Kidney (tissue), 14 donors: ENCODE data around the gene PTPRM. TPM values are rescaled to one million over a fixed set of nuclear protein-coding genes. Genes with fewer than 3 reads are reported as not detected.

ENCODE experiments used
- DNase-seq, 5 donors: peaks; one replicate each; pipeline ENCODE4 v3.0.0-alpha.2; 2013 to 2020
- FAIRE-seq: peaks from 2 replicates; lab custom pipeline; 2012; peaks lifted over from hg19 to GRCh38; lab: Jason Lieb, UNC
- H3K27ac ChIP-seq, 2 donors: one replicate each; pipeline ENCODE4 v1.7.0; 2013; ENCODE audit warnings: low read depth in 2 of 2, low read length in 2 of 2, inconsistent platforms in 1 of 2
- H3K27me3 ChIP-seq: one replicate; pipeline ENCODE4 v1.7.1; 2013; ENCODE audit warnings: low read length, inconsistent platforms; ENCODE audit not compliant: control insufficient read depth, insufficient read depth
- H3K36me3 ChIP-seq, 3 donors: one replicate each; pipeline versions ENCODE4 v1.7.0 to v1.7.1; 2013; ENCODE audit warnings: low read length in 3 of 3, control low read depth in 1 of 3, inconsistent platforms in 1 of 3; ENCODE audit not compliant: insufficient read depth in 3 of 3, control insufficient read depth in 2 of 3
- H3K4me1 ChIP-seq, 3 donors: one replicate each; pipeline versions ENCODE4 v1.7.0 to v1.7.1; 2013; ENCODE audit warnings: low read length in 3 of 3, inconsistent platforms in 1 of 3, low read depth in 1 of 3; ENCODE audit not compliant: control insufficient read depth in 2 of 3, insufficient read depth in 2 of 3
- H3K4me3 ChIP-seq, 3 donors: one replicate each; pipeline versions ENCODE4 v1.7.0 to v1.8.1; 2013; ENCODE audit warnings: low read length in 3 of 3, control low read depth in 1 of 3, inconsistent platforms in 1 of 3
- H3K9ac ChIP-seq, 3 donors: one replicate each; pipeline versions ENCODE4 v1.7.0 to v1.7.1; 2013; ENCODE audit warnings: low read length in 3 of 3, control low read depth in 1 of 3, inconsistent platforms in 1 of 3
- H3K9me3 ChIP-seq, 3 donors: one replicate each; pipeline versions ENCODE4 v1.7.0 to v1.7.1; 2013; ENCODE audit warnings: low read length in 3 of 3, control low read depth in 1 of 3, inconsistent platforms in 1 of 3; ENCODE audit not compliant: control insufficient read depth in 2 of 3, insufficient read depth in 1 of 3
- CTCF ChIP-seq: IDR thresholded peaks from 3 replicates; pipeline ENCODE4 v1.5.1; 2012; ENCODE audit warnings: mild to moderate bottlenecking, moderate library complexity, borderline replicate concordance; ENCODE audit not compliant: insufficient read depth; ENCODE audit errors: extremely low read depth
- intact Hi-C: fragments of 100-400 bp; cut with DNase I; formaldehyde crosslinking; loops from one replicate; pipeline ENCODE4 v1.11.1; 2022
- polyA plus RNA-seq: library from polyadenylated mRNA; stranded (reverse); fragments of 350-450 nt; fragmentation: Illumina TruSeq; extraction: RNeasy Lipid Tissue Mini Kit (QIAGEN cat#74804); gene quantifications from one replicate; pipeline ENCODE4 v1.2.3, GENCODE V29; 2014; ENCODE audit warnings: low read depth, low replicate concordance; ENCODE audit not compliant: insufficient read depth
- total RNA-seq: library from RNA; stranded (reverse); fragmentation: NEBNext Ultra II Directional; extraction: Animal tissue kit (Norgen Biotek cat#: 25700); gene quantifications from one replicate; pipeline ENCODE4 v1.2.1, GENCODE V29; 2021
- donor health status: control.
- donor health status: control.
- donor health status: control.
- donor health status: control.
- donor health status: control.
- donor health status: DM: yes; HTN: yes; CAD: no.
- donor health status: Normal renal cell carcinoma (clear cell type).

Gene PTPRM
- total and polyA plus RNA-seq, 2 donors from 2014 or later: 52.4 to 98.9 TPM

GRCh38 chr18:7608781-7609201 is 41.7 kb downstream of the PTPRM start:
- peaks cover 0 to 19% (median 12%) of the 10 kb centered on the region in 3 donors for H3K4me1 ChIP-seq
- no peak for TF ChIP-seq CTCF
- DNase-seq (no peak), FAIRE-seq (no peak)
- H3K9ac ChIP-seq: no peak overlapping the region
- no peaks in the 10 kb centered on the region for H3K27me3 ChIP-seq
- H3K27ac ChIP-seq: no peak overlapping the region
- no peaks in the 10 kb centered on the region for H3K9me3 ChIP-seq
- H3K36me3 ChIP-seq: no peaks in the 10 kb centered on the region
- intact Hi-C loops: no loop called here
- H3K4me3 ChIP-seq: no peak overlapping the region

GRCh38 chr18:7609617-7610016 is 42.5 kb downstream of the PTPRM start:
- H3K4me3 ChIP-seq: no peak overlapping the region
- no peaks in the 10 kb centered on the region for H3K27me3 ChIP-seq
- peaks cover 0 to 19% (median 4%) of the 10 kb centered on the region in 3 donors for H3K4me1 ChIP-seq
- H3K9me3 ChIP-seq: no peaks in the 10 kb centered on the region
- H3K36me3 ChIP-seq: no peaks in the 10 kb centered on the region
- no peak overlapping the region for H3K27ac ChIP-seq
- no peak for FAIRE-seq
- intact Hi-C loops: no loop called here
- no peak for TF ChIP-seq CTCF
- no peak overlapping the region for H3K9ac ChIP-seq
- DNase-seq: no peak

- peaks cover 2 to 11% (median 3%) of the 10 kb centered on the region in 3 donors for H3K4me1 ChIP-seq
- no peak for TF ChIP-seq CTCF
- H3K36me3 ChIP-seq: no peaks in the 10 kb centered on the region
- no peak overlapping the region for H3K4me3 ChIP-seq
- H3K27me3 ChIP-seq: no peaks in the 10 kb centered on the region
- intact Hi-C loops: no loop called here
- H3K9me3 ChIP-seq: no peaks in the 10 kb centered on the region
- H3K27ac ChIP-seq: no peak overlapping the region
- H3K9ac ChIP-seq: no peak overlapping the region
- FAIRE-seq (no peak), DNase-seq (no peak)
Measured at GRCh38 chr18:7614042-7614441, 46.9 kb downstream of the PTPRM start.

GRCh38 chr18:7615840-7616239 is 48.7 kb downstream of the PTPRM start:
- H3K36me3 ChIP-seq: no peaks in the 10 kb centered on the region
- DNase-seq: no peak
- no peaks in the 10 kb centered on the region for H3K27me3 ChIP-seq
- H3K9ac ChIP-seq: no peak overlapping the region
- intact Hi-C loops: no loop called here
- H3K9me3 ChIP-seq: no peaks in the 10 kb centered on the region
- H3K4me3 ChIP-seq: no peak overlapping the region
- TF ChIP-seq CTCF: no peak
- peaks cover 4 to 14% (median 7%) of the 10 kb centered on the region in 3 donors for H3K4me1 ChIP-seq
- no peak for FAIRE-seq
- no peak overlapping the region for H3K27ac ChIP-seq
